ENCODE data around the gene MCF2L.

GRCh38 chr13:113129921-113130750 is 161.1 kb downstream of the MCF2L start:
- TF ChIP-seq, protein P1, sequence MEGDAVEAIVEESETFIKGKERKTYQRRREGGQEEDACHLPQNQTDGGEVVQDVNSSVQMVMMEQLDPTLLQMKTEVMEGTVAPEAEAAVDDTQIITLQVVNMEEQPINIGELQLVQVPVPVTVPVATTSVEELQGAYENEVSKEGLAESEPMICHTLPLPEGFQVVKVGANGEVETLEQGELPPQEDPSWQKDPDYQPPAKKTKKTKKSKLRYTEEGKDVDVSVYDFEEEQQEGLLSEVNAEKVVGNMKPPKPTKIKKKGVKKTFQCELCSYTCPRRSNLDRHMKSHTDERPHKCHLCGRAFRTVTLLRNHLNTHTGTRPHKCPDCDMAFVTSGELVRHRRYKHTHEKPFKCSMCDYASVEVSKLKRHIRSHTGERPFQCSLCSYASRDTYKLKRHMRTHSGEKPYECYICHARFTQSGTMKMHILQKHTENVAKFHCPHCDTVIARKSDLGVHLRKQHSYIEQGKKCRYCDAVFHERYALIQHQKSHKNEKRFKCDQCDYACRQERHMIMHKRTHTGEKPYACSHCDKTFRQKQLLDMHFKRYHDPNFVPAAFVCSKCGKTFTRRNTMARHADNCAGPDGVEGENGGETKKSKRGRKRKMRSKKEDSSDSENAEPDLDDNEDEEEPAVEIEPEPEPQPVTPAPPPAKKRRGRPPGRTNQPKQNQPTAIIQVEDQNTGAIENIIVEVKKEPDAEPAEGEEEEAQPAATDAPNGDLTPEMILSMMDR (conservative IDR thresholded peaks at IDR 0.05; ENCODE audit: low read depth, low read length) = no peak
- TF ChIP-seq EZH2 (IDR thresholded peaks at IDR 0.05; ENCODE audit: borderline replicate concordance, low read depth, low read length, poor library complexity, severe bottlenecking) = no peak
